ENCODE results near the gene GMPPB. TPM values are rescaled to one million over a fixed set of nuclear protein-coding genes. Genes with fewer than 3 reads are reported as not detected.
A peak's percentile ranks its signal among the peaks of the same experiment; 100 is the strongest.

Gene GMPPB
- total RNA-seq, 2 experiments from 2014 or later = 36.5 to 46.0 TPM

GRCh38 chr3:49717211-49717958, 6.4 kb downstream of the GMPPB start:
- CTCF ChIA-PET = interaction anchor here (0.5 to 2.7 kb wide), 4 partner anchors 10 to 122 kb away, joined by 3 to 9 read pairs (median 3); no protein-coding TSS in a partner anchor
- no peak for DNase-seq

GRCh38 chr3:49716691-49717210, 7.0 kb downstream of the GMPPB start:
- ChIA-PET CTCF (interaction anchor here (0.8 kb wide), 1 partner anchor 123 kb away, joined by 3 read pairs; no protein-coding TSS in a partner anchor), POLR2A (no interaction called here)
- Mint-ChIP-seq H3K27me3 (no peaks in the 10 kb centered on the region), H3K9me3 (no peaks in the 10 kb centered on the region), H3K27ac (no peak overlapping the region), H3K4me1 (peaks cover 38% of the 10 kb centered on the region), H3K36me3 (ENCODE audit: low read depth) (peaks cover 9% of the 10 kb centered on the region), H3K4me3 (no peak overlapping the region)
- DNase-seq = no peak

More at GRCh38 chr3:49717211-49717958, 6.4 kb downstream of the GMPPB start:
- no peak overlapping the region for H3K27ac Mint-ChIP-seq
- no peaks in the 10 kb centered on the region for H3K9me3 Mint-ChIP-seq
- H3K4me3 Mint-ChIP-seq = no peak overlapping the region
- H3K4me1 Mint-ChIP-seq = peaks cover 38% of the 10 kb centered on the region
- peaks cover 8% of the 10 kb centered on the region for H3K36me3 Mint-ChIP-seq (ENCODE audit: low read depth)
- no peaks in the 10 kb centered on the region for H3K27me3 Mint-ChIP-seq
- POLR2A ChIA-PET = interaction anchor here (0.6 kb wide), 1 partner anchor 13 kb away, joined by 4 read pairs; no protein-coding TSS in a partner anchor

GRCh38 chr3:49716169-49716568, 7.6 kb downstream of the GMPPB start:
- H3K4me3 Mint-ChIP-seq = no peak overlapping the region
- H3K9me3 Mint-ChIP-seq = no peaks in the 10 kb centered on the region
- H3K36me3 Mint-ChIP-seq (ENCODE audit: low read depth) = peaks cover 7% of the 10 kb centered on the region
- H3K4me1 Mint-ChIP-seq = peaks cover 43% of the 10 kb centered on the region
- CTCF ChIA-PET = interaction anchor here (0.8 kb wide), 1 partner anchor 123 kb away, joined by 3 read pairs; no protein-coding TSS in a partner anchor
- no peak for DNase-seq
- H3K27me3 Mint-ChIP-seq = no peaks in the 10 kb centered on the region
- H3K27ac Mint-ChIP-seq = no peak overlapping the region
- POLR2A ChIA-PET = no interaction called here

- POLR2A ChIA-PET = no interaction called here
- Mint-ChIP-seq H3K27ac (no peak overlapping the region), H3K27me3 (no peaks in the 10 kb centered on the region), H3K4me3 (no peak overlapping the region), H3K4me1 (peaks cover 39% of the 10 kb centered on the region), H3K9me3 (no peaks in the 10 kb centered on the region), H3K36me3 (ENCODE audit: low read depth) (peaks cover 5% of the 10 kb centered on the region)
- no peak for DNase-seq
- CTCF ChIA-PET = no interaction called here
Measured at GRCh38 chr3:49715611-49716121, 8.1 kb downstream of the GMPPB start.

GRCh38 chr3:49714728-49715550, 8.8 kb downstream of the GMPPB start:
- ChIA-PET CTCF (interaction anchor here (1.2 kb wide), 1 partner anchor 10 kb away, joined by 4 read pairs; no protein-coding TSS in a partner anchor), POLR2A (no interaction called here)
- no peak for DNase-seq
- Mint-ChIP-seq H3K9me3 (no peaks in the 10 kb centered on the region), H3K27ac (no peak overlapping the region), H3K4me1 (peaks cover 37% of the 10 kb centered on the region), H3K36me3 (ENCODE audit: low read depth) (peaks cover 5% of the 10 kb centered on the region), H3K27me3 (no peaks in the 10 kb centered on the region), H3K4me3 (no peak overlapping the region)

GRCh38 chr3:49713336-49714105, 10.2 kb downstream of the GMPPB start:
- peaks cover 24% of the 10 kb centered on the region for H3K4me1 Mint-ChIP-seq
- ChIA-PET POLR2A (no interaction called here), CTCF (interaction anchor here (0.9 to 2.5 kb wide), 3 partner anchors 8 to 13 kb away, joined by 3 to 11 read pairs (median 4); no protein-coding TSS in a partner anchor)
- H3K36me3 Mint-ChIP-seq (ENCODE audit: low read depth) = peaks cover 1% of the 10 kb centered on the region
- DNase-seq = no peak
- H3K27ac Mint-ChIP-seq = no peak overlapping the region
- no peaks in the 10 kb centered on the region for H3K27me3 Mint-ChIP-seq
- no peaks in the 10 kb centered on the region for H3K9me3 Mint-ChIP-seq
- no peak overlapping the region for H3K4me3 Mint-ChIP-seq

GRCh38 chr3:49712631-49713317, 11.0 kb downstream of the GMPPB start:
- Mint-ChIP-seq H3K4me3 (no peak overlapping the region), H3K36me3 (ENCODE audit: low read depth) (peaks cover 1% of the 10 kb centered on the region), H3K27ac (peak overlapping the region; percentile 77), H3K4me1 (peaks cover 23% of the 10 kb centered on the region), H3K9me3 (no peaks in the 10 kb centered on the region), H3K27me3 (no peaks in the 10 kb centered on the region)
- ChIA-PET CTCF (interaction anchor here (0.9 to 2.5 kb wide), 3 partner anchors 8 to 12 kb away, joined by 3 to 11 read pairs (median 4); no protein-coding TSS in a partner anchor), POLR2A (no interaction called here)
- no peak for DNase-seq

GRCh38 chr3:49712166-49712565, 11.6 kb downstream of the GMPPB start:
- Mint-ChIP-seq H3K27me3 (no peaks in the 10 kb centered on the region), H3K9me3 (no peaks in the 10 kb centered on the region), H3K4me3 (no peak overlapping the region), H3K36me3 (ENCODE audit: low read depth) (peaks cover 1% of the 10 kb centered on the region), H3K27ac (peak overlapping the region; percentile 77), H3K4me1 (peaks cover 23% of the 10 kb centered on the region)
- CTCF ChIA-PET = interaction anchor here (0.6 to 2.5 kb wide), 3 partner anchors 9 to 638 kb away, joined by 3 to 11 read pairs (median 3); no protein-coding TSS in a partner anchor
- no peak for DNase-seq
- POLR2A ChIA-PET = no interaction called here

- Mint-ChIP-seq H3K4me1 (peaks cover 23% of the 10 kb centered on the region), H3K27ac (peak overlapping the region; percentile 47), H3K36me3 (ENCODE audit: low read depth) (peaks cover 1% of the 10 kb centered on the region), H3K27me3 (no peaks in the 10 kb centered on the region), H3K9me3 (no peaks in the 10 kb centered on the region), H3K4me3 (no peak overlapping the region)
- ChIA-PET POLR2A (no interaction called here), CTCF (interaction anchor here (0.6 to 2.5 kb wide), 3 partner anchors 10 to 638 kb away, joined by 3 to 11 read pairs (median 4); no protein-coding TSS in a partner anchor)
- no peak for DNase-seq
Measured at GRCh38 chr3:49711489-49711888, 12.3 kb downstream of the GMPPB start.

- peaks cover 1% of the 10 kb centered on the region for H3K36me3 Mint-ChIP-seq (ENCODE audit: low read depth)
- DNase-seq = no peak
- H3K27ac Mint-ChIP-seq = no peak overlapping the region
- H3K9me3 Mint-ChIP-seq = no peaks in the 10 kb centered on the region
- no peak overlapping the region for H3K4me3 Mint-ChIP-seq
- CTCF ChIA-PET = no interaction called here
- no peaks in the 10 kb centered on the region for H3K27me3 Mint-ChIP-seq
- peaks cover 23% of the 10 kb centered on the region for H3K4me1 Mint-ChIP-seq
- POLR2A ChIA-PET = no interaction called here
Measured at GRCh38 chr3:49709852-49710251, 13.9 kb downstream of the GMPPB start.

- ChIA-PET CTCF (interaction anchor here (1.1 kb wide), 1 partner anchor 11 kb away, joined by 3 read pairs; no protein-coding TSS in a partner anchor), POLR2A (no interaction called here)
- H3K4me3 Mint-ChIP-seq = no peak overlapping the region
- no peak for DNase-seq
- peaks cover 9% of the 10 kb centered on the region for H3K4me1 Mint-ChIP-seq
- no peaks in the 10 kb centered on the region for H3K27me3 Mint-ChIP-seq
- H3K27ac Mint-ChIP-seq = no peak overlapping the region
- peaks cover 1% of the 10 kb centered on the region for H3K36me3 Mint-ChIP-seq (ENCODE audit: low read depth)
- no peaks in the 10 kb centered on the region for H3K9me3 Mint-ChIP-seq
Measured at GRCh38 chr3:49707113-49707480, 16.7 kb downstream of the GMPPB start.

All from activated CD4-positive, alpha-beta T cell treated with anti-CD3 and anti-CD28 coated beads, Interleukin-2, amount 10 ng/mL, durations not matched to agents 7 days and 5 days (primary cell).